SKM-1 (cell line): ENCODE results near the gene CTNNA2.

Experiments used
- DNase-seq: peaks from one replicate; lab custom pipeline; 2025; ENCODE audit not compliant: unreplicated experiment; lab: John Stamatoyannopoulos, UW

Gene CTNNA2

DNA sequence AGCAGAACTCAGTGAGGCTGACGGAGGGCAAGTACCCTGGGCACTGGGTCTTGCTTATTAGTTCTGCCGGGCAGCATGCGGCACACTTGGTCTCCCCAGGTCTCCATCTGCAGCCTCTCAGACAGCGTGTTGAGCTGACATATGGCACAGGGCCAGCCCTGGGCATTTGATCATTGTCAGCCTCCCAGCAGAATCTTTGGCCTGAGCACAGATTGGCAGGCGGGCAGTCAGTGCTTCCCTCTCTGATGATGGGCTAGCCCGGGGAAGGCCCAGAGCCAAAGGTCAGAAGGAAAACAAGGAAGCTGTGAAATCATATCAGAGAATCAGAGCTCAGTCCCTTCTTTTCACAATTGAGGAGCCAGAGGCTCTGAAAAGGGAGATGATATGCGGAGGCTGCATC is 941.8 kb downstream of the CTNNA2 start:
- no peak for DNase-seq

DNA sequence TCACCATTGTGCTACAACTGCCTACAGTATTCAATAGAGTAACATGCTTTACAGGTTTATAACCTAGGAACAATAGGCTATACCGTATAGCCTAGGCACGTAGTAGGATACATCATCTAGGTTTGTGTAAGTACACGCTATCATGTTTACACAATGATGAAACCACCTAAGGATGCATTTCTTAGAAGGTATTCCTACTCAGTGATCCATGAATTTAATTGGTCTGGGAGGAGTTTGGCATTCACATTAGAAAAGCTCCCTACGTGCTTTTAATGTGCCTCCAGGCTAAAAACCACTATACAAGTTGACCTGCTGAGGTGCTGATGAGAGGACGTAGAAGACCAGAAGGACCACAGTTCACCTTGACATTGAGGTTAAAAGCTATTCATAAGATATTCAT is 946.2 kb downstream of the CTNNA2 start:
- no peak for DNase-seq

DNA sequence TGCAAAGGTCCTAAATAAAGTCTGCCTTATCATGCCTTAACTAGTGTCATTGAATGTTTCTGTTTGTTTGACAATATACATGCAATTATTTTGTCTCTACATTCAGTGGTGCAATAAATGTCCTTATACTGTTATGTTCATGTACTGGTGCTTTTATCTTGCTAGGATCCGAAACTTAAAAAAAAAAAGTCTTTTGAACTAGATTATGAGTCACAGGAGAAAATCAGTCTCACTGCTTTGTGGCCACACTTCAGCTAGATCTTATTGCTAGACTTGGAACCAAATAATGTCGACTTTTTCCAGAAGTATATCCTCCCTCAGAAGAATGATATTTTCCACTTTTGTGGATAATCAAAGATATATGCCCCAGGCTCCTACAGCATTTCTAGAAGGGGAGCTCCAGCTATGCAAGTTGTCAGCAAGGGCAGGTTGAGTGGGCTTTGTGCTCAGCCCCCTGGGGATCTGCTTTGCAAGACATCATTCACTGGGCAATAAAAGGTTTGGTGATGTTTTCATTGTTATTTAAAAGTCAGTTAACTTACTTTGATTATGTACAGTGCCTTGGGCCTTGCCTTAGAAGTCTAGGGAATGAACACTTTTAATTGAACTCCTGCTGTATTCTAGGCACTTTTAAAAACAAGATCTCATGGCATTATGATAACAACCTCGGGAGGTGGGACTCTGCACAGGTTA is 948.8 kb downstream of the CTNNA2 start:
- DNase-seq = no peak

DNA sequence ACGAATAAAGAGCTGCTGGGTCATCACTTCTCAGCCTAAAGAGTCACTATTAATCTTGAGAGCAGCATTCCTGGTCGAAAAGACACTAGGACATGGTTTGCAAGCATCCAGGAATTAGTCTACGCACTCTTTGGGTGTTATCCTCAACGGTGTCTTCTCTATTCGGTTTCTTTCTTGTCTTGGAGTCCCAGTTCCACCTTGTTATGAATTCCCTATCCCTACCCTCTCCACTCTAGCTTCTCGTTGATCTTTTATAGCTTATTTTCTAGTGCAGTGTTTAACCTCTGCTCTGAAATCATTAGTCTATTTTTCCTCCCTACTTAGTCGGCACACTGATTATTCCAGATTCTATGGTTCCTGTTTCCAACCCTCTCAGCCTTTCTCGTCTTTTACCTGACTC is 949.8 kb downstream of the CTNNA2 start:
- no peak for DNase-seq

DNA sequence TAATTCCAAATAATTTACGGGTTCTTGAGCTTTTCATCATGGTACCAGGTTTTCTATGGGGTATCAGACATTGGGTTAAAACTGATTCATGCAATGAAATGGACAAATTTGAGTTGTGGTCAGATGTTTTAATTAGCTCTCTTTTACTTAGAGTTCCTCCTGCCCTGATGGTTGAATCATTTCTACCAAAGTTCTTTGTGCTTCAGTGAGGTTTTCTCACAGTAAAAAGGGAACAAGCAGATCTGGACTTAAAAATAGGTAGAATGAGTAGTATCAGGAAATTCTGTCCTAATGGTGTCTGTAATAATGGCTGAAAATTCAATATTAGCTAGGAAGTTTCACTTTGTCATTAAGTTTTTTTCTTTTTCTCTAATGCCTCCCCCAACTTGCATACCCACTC is 951.4 kb downstream of the CTNNA2 start:
- no peak for DNase-seq

DNA sequence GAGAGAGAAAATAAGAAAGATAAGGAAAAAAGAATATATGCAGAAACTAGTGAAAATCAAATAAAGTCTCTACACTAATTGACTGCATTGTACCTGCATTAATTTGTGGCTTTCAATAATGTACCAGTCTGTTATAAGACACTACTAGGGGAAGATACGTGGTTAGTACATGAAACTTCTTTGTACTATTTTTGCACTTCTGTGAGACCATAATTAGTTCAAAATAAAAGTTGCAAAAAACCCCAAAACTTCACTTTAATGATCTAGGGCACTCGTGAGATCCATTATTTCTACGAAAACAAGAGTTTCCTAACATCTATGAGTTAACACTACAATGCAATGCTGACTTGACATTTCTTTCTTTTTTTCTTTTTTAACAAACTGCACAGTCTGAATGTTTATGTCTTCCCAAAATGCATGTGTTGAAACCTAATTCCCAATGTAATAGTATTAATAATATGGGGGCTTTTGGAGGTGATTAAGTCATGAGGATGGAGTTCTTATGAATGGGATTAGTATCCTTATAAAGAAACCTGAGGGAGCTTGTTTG is 954.5 kb downstream of the CTNNA2 start:
- DNase-seq = no peak

DNA sequence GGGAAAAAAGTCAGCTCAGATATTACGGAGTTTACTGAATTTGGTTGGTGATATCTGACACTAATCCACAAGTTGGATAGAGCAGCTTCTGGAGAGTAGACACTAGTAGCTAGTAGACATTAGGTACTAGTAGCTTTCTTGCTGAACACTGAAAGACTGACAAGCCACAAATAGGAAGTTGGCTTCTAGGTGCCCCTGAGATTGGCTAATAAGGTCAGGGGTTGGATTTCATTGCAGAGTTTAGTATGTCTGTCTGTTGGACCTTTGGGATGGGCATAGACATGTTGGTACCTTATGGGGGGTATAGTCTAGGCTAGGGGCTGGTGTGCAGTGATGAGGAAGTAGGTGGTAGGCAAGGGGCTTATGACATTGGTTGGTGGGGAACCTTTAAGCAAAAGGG is 956.6 kb downstream of the CTNNA2 start:
- no peak for DNase-seq

DNA sequence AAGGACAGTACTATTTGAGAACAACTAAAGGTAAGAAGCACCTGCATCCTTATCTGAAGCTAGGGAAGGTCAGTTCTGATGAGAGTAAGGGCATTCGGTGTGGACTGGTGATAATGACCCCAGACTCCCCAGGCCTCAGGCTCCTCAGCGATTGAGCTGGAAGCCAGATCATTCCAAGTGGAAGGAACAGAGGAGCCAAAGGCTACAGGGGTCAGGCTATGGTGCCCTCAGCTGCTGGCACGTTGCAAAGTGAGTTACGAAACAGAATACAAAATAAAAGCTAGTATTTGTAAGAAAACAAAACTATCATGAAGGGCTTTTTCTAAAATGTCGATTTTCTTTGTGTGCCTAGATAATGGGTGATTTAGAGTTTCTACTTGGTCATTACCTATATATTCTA is 960.2 kb downstream of the CTNNA2 start:
- DNase-seq = no peak

DNA sequence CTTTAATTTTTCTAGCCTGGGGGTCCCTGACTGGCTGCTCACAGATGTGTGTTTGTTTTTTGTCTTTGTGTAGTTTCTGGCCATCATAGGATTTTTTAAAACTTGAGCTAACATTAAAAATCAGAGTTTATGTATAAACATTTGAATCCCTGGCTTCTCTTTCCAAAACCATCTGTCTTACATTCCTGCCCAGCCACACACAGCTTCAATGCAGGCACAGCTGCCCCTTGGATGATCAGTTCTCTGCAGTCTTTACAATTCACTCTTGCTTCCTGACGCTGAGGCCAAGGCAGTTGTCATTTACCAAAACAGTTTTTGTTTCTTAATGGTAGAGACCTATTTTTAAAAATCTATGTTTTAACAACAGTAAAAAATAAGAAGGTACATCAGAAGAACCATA is 960.9 kb downstream of the CTNNA2 start:
- DNase-seq = no peak

DNA sequence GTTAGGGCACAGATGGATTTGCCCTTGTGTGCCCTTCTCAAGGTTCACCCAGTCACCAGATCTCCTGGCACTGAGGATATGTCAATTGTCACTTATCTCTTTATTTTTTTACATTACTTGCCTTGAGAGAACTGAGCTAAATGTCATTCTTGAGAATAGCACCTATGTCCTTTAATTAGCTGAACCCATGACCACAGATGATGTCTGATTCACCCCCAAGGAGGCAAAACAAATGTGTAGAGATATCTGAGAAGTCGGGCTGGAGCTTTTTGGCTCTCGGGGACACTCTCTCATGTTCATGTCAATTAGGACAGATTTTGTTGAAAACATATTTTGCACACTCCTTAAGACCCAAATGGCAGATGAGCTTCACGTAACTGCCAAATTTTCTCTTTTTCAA is 963.1 kb downstream of the CTNNA2 start:
- no peak for DNase-seq

DNA sequence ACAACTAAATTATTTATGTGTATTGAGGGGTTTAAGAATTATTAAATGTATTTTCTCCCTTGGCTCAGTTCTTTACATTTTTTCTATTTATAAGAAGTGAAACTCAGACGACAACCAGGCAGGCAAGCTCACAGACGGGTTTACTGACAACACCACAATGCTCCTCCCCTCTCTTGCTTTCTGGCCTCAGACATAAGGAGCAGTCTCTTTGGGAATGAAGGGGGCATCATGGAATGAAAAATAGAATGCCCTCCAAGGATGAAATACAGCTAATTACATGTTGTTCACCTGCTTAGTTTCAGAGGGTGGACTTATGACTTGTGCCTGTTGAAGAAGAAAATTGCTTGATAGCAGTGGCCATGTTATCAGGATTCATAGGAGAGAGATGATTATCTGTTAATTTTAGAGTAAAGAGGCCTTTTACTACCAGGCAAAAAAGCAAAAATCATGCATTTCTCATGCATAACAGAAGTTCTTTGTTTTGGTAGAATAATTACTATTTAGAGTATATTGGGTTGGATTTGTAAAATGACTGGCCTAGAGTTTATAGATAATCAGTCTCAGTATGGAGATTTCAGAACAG is 963.8 kb downstream of the CTNNA2 start:
- DNase-seq = no peak

DNA sequence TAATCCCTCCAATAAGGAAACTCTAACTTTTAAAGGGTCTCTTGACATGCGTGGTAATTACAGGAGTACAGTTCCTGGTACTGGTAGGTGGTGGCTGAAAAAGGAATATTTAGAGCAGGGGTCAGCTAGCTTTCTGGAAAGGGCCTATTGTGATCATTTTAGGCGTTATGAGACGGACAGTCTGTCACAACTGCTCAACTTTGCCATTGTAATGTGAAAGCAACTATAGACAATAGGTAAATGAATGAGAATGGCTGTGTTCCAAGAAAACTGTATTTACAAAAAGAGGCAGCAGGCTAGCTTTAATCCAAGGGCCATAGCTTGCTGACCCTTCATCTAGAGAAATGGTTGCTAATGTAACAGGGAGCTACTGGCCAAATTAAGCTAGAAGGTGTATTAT is 969.4 kb downstream of the CTNNA2 start:
- DNase-seq = no peak

DNA sequence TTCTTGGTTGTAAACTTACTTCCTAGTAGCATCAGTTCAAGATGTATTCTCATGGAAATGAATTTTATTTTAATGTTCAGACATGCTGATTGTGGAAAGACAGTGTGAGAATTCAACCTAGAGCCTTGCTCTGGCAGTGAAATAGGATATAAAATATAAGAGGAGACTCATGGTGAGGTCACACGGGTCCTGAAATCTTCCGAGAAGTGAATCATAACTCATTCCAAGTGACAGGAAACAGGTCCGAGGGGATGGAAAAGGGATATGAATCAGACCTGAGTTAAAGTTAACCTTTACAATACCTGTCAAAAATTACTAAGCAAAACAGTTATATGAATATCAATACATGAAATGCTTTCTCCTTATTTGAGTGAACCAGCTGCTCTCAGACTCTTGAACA is 976.9 kb downstream of the CTNNA2 start:
- no peak for DNase-seq

DNA sequence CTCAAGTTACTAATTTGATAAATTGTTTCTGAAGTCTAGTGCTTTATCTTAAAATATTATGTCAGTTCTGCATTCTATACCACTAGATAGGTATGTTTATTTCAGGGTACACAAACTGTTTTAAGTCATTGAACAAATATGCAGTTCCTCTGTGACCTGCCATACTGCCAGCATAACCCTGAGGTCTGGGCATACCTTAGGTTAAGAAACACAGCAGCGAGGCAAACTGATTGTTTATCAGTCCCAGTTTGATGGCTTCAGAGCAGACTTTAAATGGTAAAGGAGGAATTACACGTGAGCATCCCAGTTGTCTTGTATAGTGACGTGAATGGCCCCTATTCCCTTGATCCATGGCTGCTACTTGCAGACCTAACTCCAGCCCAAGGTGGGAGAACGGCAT is 978.1 kb downstream of the CTNNA2 start:
- DNase-seq = no peak

DNA sequence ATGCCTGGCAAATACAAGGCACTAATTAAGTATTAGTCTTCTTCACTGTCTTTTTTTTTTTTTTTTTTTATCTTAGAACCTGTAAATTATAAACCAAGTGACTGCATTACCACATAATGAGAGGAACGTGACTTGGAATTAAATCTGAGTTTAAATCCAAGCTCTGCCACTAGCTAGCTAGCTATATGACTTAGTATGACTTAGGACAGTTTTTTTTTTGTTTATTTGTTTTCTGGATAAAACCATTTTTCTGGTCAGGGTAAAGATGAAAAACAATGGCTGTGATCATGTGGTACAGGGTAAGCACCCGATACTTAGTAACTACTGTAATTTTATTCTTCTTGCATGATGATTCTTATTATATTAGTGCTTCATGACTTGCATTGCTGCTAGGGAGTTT is 983.5 kb downstream of the CTNNA2 start:
- no peak for DNase-seq

DNA sequence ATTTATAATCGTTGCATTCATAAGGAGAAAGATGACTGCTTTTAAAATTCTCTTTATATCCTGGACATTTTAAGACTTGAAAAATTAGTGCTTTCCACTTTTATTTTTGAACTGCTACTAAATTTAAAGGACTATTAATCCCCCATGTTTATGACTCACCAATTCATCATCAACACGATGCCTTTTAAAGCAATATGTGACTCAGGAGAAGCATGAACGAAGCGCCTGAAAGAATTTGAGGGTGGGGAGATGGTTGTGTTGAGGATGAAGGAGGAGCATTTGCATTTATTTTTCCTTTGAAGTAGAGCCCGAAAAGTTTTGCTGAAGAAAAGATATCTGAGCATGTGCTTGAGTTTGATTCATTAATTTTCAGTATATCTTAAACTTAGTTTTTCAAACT is 983.9 kb downstream of the CTNNA2 start:
- DNase-seq = no peak

DNA sequence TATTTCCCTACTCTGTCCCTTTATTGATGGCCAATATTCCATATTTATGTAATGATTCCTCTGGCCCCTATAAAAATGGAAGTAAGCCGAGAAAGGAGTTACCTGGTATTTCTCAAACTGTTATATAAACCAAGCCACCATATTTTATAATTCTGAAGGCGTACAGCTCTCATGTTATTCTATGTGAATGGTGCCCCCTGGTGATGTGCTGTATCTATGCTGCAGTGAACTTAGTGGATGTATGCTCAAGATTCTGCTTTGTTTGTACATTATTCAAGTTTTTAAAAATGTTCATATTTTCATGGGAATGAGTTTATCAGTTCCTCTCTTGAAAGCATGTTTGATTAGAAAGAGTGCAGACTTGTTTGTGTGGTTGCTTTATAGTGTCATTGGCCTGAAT is 986.2 kb downstream of the CTNNA2 start:
- DNase-seq = no peak

DNA sequence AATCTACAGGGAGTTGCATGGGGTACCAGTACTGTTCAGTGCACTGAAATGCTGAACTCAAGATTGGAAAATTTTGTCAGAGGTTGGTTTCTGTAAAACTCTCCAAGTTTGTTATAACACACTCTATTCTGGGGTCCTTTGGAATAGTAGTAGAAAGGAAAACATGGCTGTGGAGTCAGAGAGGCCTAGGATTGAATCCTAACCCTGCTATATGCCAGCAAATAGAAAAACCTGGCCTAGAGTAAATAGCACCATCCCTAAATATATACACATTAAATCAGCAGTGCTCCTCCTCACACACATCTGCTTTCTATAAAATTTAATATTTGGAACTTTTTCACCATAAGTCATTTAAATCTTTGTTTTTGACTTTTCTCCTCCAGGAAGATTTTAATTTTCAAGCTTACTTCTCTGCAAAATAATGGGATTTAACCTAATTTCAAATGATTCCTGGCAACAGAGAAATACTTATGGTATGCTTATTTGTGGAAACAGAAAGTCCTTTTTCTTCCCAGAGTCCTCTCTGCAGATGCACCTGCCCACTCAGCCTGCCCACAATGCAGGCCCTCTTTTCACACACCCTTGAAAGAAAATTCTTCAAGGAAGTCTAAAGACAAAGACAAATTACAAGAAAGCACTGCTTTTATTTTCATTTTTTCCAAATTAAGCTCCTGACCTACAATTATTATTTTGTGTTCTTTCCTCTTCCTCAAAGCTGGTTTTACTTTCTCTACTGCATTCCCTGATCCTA is 989.2 kb downstream of the CTNNA2 start:
- DNase-seq = no peak

DNA sequence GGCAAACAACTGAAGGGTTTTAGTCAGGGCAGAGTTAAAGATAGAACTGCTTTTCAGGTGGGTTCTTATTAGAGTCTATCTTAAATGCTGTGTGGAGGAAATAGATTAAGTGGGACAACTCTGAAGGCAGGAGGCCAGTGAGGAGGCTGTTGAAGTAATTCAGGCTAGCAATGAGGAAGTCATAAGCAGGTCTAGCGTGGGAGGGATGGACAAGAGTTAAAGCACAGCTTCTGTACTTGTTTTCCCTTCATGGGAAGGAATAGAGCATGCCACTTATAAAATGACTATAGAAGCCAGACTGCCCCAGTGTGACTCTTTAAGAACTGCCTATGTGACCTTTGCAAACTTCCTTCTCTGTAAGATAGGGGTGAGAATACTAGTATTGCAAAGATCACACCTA is 993.7 kb downstream of the CTNNA2 start:
- DNase-seq = no peak

DNA sequence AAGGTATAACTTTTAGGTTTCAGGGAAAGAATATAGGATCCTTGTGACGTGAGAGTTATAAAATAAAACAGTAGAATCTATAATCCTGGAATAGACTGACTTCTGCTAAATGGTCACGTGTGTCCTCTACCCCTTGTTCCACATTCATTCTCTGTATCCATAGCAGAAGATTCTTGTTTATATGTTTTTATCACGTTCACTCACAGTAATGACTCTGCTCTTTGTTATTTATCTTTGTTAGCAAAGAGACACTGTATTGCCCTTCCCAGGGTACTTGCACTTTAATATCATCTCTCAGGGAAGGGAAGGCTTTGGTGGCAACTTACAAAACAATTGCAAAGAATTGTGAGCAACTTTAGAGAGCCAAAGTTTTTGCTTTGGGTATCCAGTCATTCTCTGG is 997.9 kb downstream of the CTNNA2 start:
- DNase-seq = no peak

DNA sequence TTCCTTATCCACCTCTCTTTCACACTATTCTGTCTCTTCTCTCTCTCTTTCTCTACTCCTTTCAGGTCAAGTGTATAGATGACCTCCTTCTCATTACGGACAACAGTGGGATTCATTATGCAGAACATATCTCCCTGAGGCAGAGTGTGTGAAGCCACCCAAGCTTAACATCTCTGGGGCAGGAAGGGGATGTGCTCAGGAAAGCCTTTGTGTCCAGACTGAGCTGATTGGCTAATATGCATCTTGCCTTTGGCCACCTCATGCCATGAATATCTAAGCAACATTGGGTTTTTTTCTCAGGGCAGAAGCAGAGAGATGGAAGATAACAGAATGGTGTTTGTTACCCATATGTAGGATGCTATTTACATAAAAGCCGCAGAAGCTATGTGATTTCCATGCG is 1003.1 kb downstream of the CTNNA2 start:
- DNase-seq = no peak

DNA sequence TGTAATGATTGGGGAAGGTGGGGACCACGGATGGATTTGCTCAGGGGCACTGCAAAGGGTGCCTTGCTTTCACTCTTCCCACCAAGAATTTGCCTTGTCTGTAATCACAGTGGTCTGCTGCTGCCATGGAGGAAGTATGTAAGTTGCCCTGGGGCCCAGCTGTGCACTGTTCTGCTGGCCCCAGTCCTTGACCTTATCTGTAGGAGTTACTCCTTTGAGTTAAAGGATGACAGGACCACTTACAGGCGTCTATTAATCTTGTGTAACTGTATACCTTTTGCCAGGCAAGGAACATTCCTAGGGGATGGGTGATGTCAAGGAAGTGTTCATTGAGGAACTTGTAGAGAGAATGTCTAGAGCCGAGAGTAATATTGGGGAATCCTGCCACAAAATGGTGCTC is 1004.5 kb downstream of the CTNNA2 start:
- DNase-seq = no peak
